Activated naive CD4-positive, alpha-beta T cell treated with anti-CD3 and anti-CD28 coated beads, Interleukin-2, amount 50 U/mL, for 24 hours (primary cell): ENCODE data around the gene SYNDIG1L.

Source experiments
- H3K27ac Mint-ChIP-seq: one replicate; pipeline ENCODE4 v1.8.0; 2021; ENCODE audit warnings: mild to moderate bottlenecking, mixed read lengths
- H3K27me3 Mint-ChIP-seq: one replicate; pipeline ENCODE4 v1.8.0; 2021; ENCODE audit warnings: mixed read lengths
- H3K36me3 Mint-ChIP-seq: one replicate; pipeline ENCODE4 v1.8.0; 2021; ENCODE audit warnings: mixed read lengths
- H3K4me1 Mint-ChIP-seq: one replicate; pipeline ENCODE4 v1.8.0; 2021; ENCODE audit warnings: mixed read lengths
- H3K4me3 Mint-ChIP-seq: one replicate; pipeline ENCODE4 v1.8.0; 2021; ENCODE audit warnings: mild to moderate bottlenecking, mixed read lengths
- H3K9me3 Mint-ChIP-seq: one replicate; pipeline ENCODE4 v1.8.0; 2021; ENCODE audit warnings: mixed read lengths

The SYNDIG1L gene

DNA sequence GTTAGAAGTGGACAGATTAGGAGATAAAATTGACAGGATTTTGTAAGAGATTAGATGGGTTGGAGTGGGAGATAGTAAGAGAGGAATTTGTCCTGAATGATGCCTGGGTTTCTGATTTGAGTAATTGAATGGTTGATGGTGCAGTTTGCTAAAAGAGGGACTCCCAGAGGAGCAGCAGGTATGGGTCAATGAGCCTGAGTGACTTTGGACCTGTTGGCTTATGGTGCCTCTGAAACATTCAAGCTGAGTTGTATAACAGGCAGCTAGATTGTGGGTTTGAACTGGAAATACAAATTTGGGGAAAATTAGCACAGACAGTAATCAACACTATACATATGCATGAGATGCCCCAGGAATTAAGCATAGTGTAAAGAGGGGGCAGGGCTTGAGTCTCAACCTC is 16.7 kb upstream of the SYNDIG1L start:
- no peak overlapping the region for H3K27ac Mint-ChIP-seq
- H3K36me3 Mint-ChIP-seq = no peaks in the 10 kb centered on the region
- no peak overlapping the region for H3K4me3 Mint-ChIP-seq
- H3K4me1 Mint-ChIP-seq = no peaks in the 10 kb centered on the region
- H3K27me3 Mint-ChIP-seq = peaks cover 4% of the 10 kb centered on the region
- H3K9me3 Mint-ChIP-seq = no peaks in the 10 kb centered on the region

DNA sequence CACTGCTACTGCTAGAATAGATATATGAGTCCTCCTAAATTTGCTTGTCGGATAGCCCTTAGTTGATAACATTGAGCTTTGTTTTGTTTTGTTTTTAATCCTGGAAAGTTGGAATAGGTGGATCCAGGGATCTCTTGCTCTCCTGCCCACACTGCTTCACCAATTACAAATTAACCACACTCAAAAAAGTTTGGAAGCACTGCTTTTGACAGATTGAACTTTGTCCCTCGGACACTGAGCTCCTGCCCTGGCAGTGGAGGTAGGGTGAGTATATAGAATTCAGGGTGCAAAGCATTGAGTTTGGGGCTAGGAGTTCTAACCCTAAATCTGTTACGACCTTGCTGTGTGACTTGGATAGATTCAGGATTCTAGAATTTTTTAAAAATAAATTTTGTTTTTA is 15.1 kb upstream of the SYNDIG1L start:
- H3K27ac Mint-ChIP-seq = no peak overlapping the region
- H3K27me3 Mint-ChIP-seq = peaks cover 6% of the 10 kb centered on the region
- no peak overlapping the region for H3K4me3 Mint-ChIP-seq
- no peaks in the 10 kb centered on the region for H3K9me3 Mint-ChIP-seq
- no peaks in the 10 kb centered on the region for H3K36me3 Mint-ChIP-seq
- no peaks in the 10 kb centered on the region for H3K4me1 Mint-ChIP-seq

GRCh38 chr14:74438351-74438915 is 12.4 kb upstream of the SYNDIG1L start:
- Mint-ChIP-seq H3K27ac (no peak overlapping the region), H3K4me1 (no peaks in the 10 kb centered on the region), H3K27me3 (peaks cover 7% of the 10 kb centered on the region), H3K9me3 (no peaks in the 10 kb centered on the region), H3K4me3 (no peak overlapping the region), H3K36me3 (no peaks in the 10 kb centered on the region)

GRCh38 chr14:74437496-74438053 is 11.6 kb upstream of the SYNDIG1L start:
- Mint-ChIP-seq H3K27me3 (peaks cover 7% of the 10 kb centered on the region), H3K36me3 (no peaks in the 10 kb centered on the region), H3K27ac (no peak overlapping the region), H3K9me3 (no peaks in the 10 kb centered on the region), H3K4me3 (no peak overlapping the region), H3K4me1 (no peaks in the 10 kb centered on the region)

- Mint-ChIP-seq H3K4me1 (no peaks in the 10 kb centered on the region), H3K9me3 (no peaks in the 10 kb centered on the region), H3K27me3 (peaks cover 7% of the 10 kb centered on the region), H3K36me3 (no peaks in the 10 kb centered on the region), H3K27ac (no peak overlapping the region), H3K4me3 (no peak overlapping the region)
These were observed 8.3 kb upstream of the SYNDIG1L start for GRCh38 chr14:74434294-74434693.

DNA sequence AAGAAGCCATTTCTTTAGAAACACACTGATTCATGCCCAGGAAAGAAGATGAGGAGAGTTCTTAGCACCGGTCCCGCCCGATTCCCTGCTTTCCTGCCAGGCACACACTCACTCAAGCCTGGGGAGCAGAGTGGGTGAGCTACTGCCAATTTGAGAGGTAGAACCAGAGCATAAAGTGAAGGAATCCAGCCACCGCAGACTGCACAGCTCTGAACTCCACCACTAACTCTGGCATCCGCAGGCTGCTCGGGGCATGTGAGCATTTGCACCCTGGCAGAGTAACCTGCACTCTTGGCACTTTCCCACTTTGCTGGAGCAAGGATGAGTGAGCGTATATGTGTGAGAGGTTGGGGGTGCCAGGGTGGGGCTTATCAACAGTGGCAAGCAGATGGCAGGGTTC is 4.0 kb upstream of the SYNDIG1L start:
- Mint-ChIP-seq H3K4me1 (peaks cover 4% of the 10 kb centered on the region), H3K36me3 (no peaks in the 10 kb centered on the region), H3K4me3 (no peak overlapping the region), H3K9me3 (no peaks in the 10 kb centered on the region), H3K27me3 (peaks cover 10% of the 10 kb centered on the region), H3K27ac (no peak overlapping the region)

- Mint-ChIP-seq H3K4me1 (peaks cover 4% of the 10 kb centered on the region), H3K36me3 (no peaks in the 10 kb centered on the region), H3K4me3 (no peak overlapping the region), H3K27ac (no peak overlapping the region), H3K27me3 (peaks cover 15% of the 10 kb centered on the region), H3K9me3 (no peaks in the 10 kb centered on the region)
These were observed 3.2 kb upstream of the SYNDIG1L start for GRCh38 chr14:74429221-74429691.

DNA sequence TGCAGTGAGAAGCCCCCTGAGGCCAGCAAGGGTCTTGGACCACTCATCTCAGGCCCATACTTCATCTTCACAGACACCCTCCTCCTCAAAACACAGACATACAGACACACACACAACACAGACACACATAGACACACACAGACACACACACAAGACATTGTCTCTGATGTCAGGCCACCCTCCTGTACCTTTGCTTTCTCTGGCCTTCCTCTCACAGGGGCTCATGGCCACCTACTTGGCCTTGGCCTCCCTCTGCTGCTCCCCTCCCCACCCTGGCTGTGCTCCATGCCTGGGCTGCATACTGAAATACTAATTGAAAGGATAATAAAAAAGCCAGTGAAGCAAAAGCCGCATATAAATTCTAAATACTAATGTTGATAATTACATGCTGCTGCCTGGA is 1.6 kb upstream of the SYNDIG1L start:
- Mint-ChIP-seq H3K4me1 (peaks cover 4% of the 10 kb centered on the region), H3K27ac (peak overlapping the region; percentile 37), H3K36me3 (no peaks in the 10 kb centered on the region), H3K4me3 (no peak overlapping the region), H3K9me3 (no peaks in the 10 kb centered on the region), H3K27me3 (peaks cover 15% of the 10 kb centered on the region)

DNA sequence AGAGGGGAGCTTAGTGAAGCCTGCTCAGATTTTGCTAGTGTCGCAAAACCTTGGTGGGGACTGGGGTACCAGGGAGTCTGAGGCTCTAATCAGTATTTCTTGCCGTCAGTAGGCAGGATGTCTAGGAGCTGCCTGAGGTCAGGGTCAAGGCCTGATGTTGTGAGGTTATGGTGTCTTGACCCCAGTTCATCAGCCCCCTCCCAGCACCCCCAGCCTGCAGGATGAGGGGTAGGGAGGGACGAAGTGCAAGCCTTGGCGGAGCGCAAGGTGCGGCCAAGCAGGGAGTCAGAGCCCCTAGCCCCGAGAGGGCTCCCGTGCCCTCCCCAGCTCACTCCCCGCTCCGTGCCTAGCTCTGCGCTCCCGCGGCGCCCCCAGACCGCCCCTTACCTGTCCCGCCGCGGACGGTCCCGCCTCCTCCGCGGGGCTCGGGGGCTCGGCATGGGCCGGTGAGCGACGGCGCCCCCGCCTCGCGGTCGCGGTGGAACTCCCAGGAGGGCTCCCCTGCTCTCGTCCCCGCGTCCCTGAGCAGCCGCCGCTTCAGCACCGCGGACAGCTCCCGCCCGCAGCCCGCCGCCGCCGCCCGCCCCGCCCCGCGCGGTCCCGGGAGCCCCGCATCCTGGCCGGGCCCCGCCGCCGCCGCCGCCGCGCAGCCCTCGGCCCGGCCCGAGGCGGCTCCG is 347 bp downstream of the SYNDIG1L start:
- H3K27me3 Mint-ChIP-seq = peaks cover 23% of the 10 kb centered on the region
- no peaks in the 10 kb centered on the region for H3K36me3 Mint-ChIP-seq
- no peak overlapping the region for H3K27ac Mint-ChIP-seq
- H3K4me1 Mint-ChIP-seq = peaks cover 4% of the 10 kb centered on the region
- H3K4me3 Mint-ChIP-seq = no peak overlapping the region
- H3K9me3 Mint-ChIP-seq = no peaks in the 10 kb centered on the region

- Mint-ChIP-seq H3K4me3 (no peak overlapping the region), H3K27me3 (peaks cover 25% of the 10 kb centered on the region), H3K36me3 (no peaks in the 10 kb centered on the region), H3K4me1 (peaks cover 4% of the 10 kb centered on the region), H3K9me3 (no peaks in the 10 kb centered on the region), H3K27ac (no peak overlapping the region)
These were observed 1.4 kb downstream of the SYNDIG1L start for GRCh38 chr14:74424606-74425005.

- H3K9me3 Mint-ChIP-seq = no peaks in the 10 kb centered on the region
- peaks cover 4% of the 10 kb centered on the region for H3K4me1 Mint-ChIP-seq
- H3K27ac Mint-ChIP-seq = no peak overlapping the region
- H3K4me3 Mint-ChIP-seq = no peak overlapping the region
- no peaks in the 10 kb centered on the region for H3K36me3 Mint-ChIP-seq
- H3K27me3 Mint-ChIP-seq = peaks cover 25% of the 10 kb centered on the region
These were observed 2.8 kb downstream of the SYNDIG1L start for GRCh38 chr14:74423246-74423645.

- Mint-ChIP-seq H3K27me3 (peaks cover 21% of the 10 kb centered on the region), H3K27ac (no peak overlapping the region), H3K4me1 (peaks cover 4% of the 10 kb centered on the region), H3K4me3 (no peak overlapping the region), H3K36me3 (no peaks in the 10 kb centered on the region), H3K9me3 (no peaks in the 10 kb centered on the region)
These were observed 4.0 kb downstream of the SYNDIG1L start for GRCh38 chr14:74421981-74422380.

DNA sequence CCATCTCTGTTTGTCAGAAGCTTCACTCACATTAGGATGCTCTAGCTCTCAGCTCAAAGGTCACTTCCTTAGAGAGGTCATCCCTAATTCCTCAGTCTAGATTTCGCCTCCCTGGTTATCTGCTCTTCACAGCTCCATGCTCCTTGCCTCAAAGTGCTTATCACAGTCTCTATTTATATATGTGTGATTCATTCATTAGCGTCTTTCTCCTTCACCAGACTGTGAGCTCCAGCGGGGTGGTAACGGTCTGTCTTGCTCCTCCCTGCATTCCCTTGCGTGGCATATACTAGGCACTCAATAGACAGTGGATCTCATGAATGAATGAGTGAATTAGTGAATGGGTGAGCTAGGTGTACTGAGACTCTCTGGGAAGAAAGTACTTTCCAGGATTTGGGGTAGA is 6.9 kb downstream of the SYNDIG1L start:
- no peak overlapping the region for H3K4me3 Mint-ChIP-seq
- no peaks in the 10 kb centered on the region for H3K36me3 Mint-ChIP-seq
- H3K4me1 Mint-ChIP-seq = no peaks in the 10 kb centered on the region
- no peak overlapping the region for H3K27ac Mint-ChIP-seq
- no peaks in the 10 kb centered on the region for H3K9me3 Mint-ChIP-seq
- H3K27me3 Mint-ChIP-seq = peaks cover 10% of the 10 kb centered on the region

GRCh38 chr14:74418031-74418430 is 8.0 kb downstream of the SYNDIG1L start:
- H3K27ac Mint-ChIP-seq = no peak overlapping the region
- H3K4me3 Mint-ChIP-seq = no peak overlapping the region
- H3K4me1 Mint-ChIP-seq = no peaks in the 10 kb centered on the region
- H3K9me3 Mint-ChIP-seq = no peaks in the 10 kb centered on the region
- peaks cover 11% of the 10 kb centered on the region for H3K27me3 Mint-ChIP-seq
- no peaks in the 10 kb centered on the region for H3K36me3 Mint-ChIP-seq

- H3K4me1 Mint-ChIP-seq = no peaks in the 10 kb centered on the region
- H3K9me3 Mint-ChIP-seq = no peaks in the 10 kb centered on the region
- peaks cover 11% of the 10 kb centered on the region for H3K27me3 Mint-ChIP-seq
- no peaks in the 10 kb centered on the region for H3K36me3 Mint-ChIP-seq
- no peak overlapping the region for H3K4me3 Mint-ChIP-seq
- no peak overlapping the region for H3K27ac Mint-ChIP-seq
These were observed 8.4 kb downstream of the SYNDIG1L start for GRCh38 chr14:74417611-74418010.

- no peaks in the 10 kb centered on the region for H3K4me1 Mint-ChIP-seq
- H3K9me3 Mint-ChIP-seq = no peaks in the 10 kb centered on the region
- H3K4me3 Mint-ChIP-seq = no peak overlapping the region
- H3K36me3 Mint-ChIP-seq = no peaks in the 10 kb centered on the region
- H3K27ac Mint-ChIP-seq = no peak overlapping the region
- peaks cover 11% of the 10 kb centered on the region for H3K27me3 Mint-ChIP-seq
These were observed 8.8 kb downstream of the SYNDIG1L start for GRCh38 chr14:74417201-74417600.

DNA sequence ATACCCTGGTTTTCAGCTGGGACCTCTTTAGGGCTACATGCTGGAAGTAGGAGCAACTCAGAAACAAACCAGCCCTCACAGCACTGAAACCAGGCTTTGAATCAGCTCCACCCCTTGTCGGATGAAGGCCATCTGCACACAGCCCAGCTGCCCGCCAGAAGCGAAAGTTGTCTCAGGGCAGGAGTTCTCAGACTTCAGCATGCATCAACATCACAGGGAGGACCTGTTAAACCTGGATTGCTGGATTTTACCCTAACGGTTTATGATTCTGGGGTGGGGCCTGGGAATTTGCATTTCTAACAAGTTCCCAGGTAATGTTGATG is 10.9 kb downstream of the SYNDIG1L start:
- H3K4me1 Mint-ChIP-seq = no peaks in the 10 kb centered on the region
- no peak overlapping the region for H3K4me3 Mint-ChIP-seq
- H3K27me3 Mint-ChIP-seq = peaks cover 2% of the 10 kb centered on the region
- no peak overlapping the region for H3K27ac Mint-ChIP-seq
- no peaks in the 10 kb centered on the region for H3K9me3 Mint-ChIP-seq
- H3K36me3 Mint-ChIP-seq = no peaks in the 10 kb centered on the region
